A549 (cell line): Measurements from ENCODE around the gene CD4.

Source experiments
- BHLHE40 ChIP-seq: IDR thresholded peaks from 2 replicates; pipeline ENCODE4 v1.6.1; 2012; ENCODE audit warnings: low read depth, low read length, inconsistent platforms
- POLR2A ChIP-seq: IDR thresholded peaks from 2 replicates; pipeline ENCODE4 v1.6.1; 2012; ENCODE audit warnings: mild to moderate bottlenecking, low read length
- TF ChIP-seq, protein P1 (sequence below): fragments of 150-350 bp; IDR thresholded peaks from 2 replicates; pipeline ENCODE4 v1.6.1; 2014; ENCODE audit warnings: low read depth, mild to moderate bottlenecking, low read length

DNA sequence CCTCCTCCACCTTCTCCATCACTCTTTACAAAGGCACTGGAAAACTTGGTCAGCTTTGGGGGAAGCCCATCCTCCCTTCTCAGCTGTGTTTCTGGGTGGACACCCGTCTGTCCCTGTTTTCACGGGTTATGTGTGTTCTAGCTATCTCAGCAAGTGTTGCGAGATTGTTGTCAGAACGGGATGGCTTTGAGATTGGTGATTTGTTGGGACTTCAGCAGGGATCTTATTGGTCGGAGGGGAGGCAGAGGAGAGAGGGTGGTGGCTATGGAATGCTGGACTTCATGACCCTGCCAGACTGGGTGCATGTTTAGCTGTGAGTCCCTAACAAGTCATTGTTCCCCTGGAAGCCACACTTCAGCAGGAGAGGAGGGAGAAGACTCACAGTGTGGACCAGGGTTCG is 64.7 kb downstream of the CD4 start:
- TF ChIP-seq POLR2A (no peak), BHLHE40 (no peak)
- TF ChIP-seq, protein P1, sequence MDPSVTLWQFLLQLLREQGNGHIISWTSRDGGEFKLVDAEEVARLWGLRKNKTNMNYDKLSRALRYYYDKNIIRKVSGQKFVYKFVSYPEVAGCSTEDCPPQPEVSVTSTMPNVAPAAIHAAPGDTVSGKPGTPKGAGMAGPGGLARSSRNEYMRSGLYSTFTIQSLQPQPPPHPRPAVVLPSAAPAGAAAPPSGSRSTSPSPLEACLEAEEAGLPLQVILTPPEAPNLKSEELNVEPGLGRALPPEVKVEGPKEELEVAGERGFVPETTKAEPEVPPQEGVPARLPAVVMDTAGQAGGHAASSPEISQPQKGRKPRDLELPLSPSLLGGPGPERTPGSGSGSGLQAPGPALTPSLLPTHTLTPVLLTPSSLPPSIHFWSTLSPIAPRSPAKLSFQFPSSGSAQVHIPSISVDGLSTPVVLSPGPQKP, result no peak
